ENCODE results near the gene MARK2.

DNA sequence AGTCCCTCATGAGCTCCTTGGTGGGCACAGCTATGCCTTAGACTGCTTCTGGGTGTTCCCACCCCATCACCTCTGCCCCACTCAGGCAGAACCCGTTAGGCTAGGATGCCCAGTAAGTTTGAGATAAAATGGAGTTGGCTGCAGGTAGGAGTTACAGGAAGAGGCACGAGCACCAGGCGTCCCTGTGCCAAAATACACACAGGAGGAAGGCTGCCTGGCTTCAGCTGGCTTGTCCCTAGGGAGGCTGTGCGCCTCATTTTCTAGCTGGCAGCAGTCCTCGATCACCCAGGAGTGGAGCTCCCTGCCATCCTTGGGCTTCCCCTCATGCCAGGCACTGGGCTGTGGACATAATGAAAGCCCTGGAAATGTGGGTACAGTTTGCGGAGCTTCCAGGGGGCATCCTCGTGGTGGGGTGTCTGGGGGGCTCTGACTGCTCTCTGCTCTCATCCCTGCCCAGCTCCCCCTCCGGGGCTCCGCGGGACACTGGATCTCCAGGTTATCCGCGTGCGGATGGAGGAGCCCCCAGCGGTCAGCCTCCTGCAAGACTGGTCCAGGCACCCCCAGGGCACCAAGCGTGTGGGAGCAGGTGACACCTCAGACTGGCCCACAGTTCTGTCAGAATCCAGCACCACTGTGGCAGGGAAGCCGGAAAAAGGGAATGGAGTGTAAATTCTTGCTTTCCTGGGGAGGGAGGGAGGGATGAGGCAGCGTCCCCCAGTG is 12.3 kb upstream of the MARK2 start:
- TF ChIP-seq EP300 (IDR thresholded peaks at IDR 0.05; ENCODE audit: borderline replicate concordance) (no peak), RAD21 (IDR thresholded peaks at IDR 0.05; ENCODE audit: low read depth) (no peak), TEAD4 (IDR thresholded peaks at IDR 0.05) (no peak), YY1 (IDR thresholded peaks at IDR 0.05; ENCODE audit: low read depth) (no peak), ZBTB7A (IDR thresholded peaks at IDR 0.05; ENCODE audit: low read depth) (no peak), TAF1 (IDR thresholded peaks at IDR 0.05; ENCODE audit: low read depth) (no peak), CEBPB (IDR thresholded peaks at IDR 0.05) (no peak), NFIC (IDR thresholded peaks at IDR 0.05) (no peak)
- TF ChIP-seq, protein P1, sequence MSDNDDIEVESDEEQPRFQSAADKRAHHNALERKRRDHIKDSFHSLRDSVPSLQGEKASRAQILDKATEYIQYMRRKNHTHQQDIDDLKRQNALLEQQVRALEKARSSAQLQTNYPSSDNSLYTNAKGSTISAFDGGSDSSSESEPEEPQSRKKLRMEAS (IDR thresholded peaks at IDR 0.05): no peak
- TF ChIP-seq, protein P2, sequence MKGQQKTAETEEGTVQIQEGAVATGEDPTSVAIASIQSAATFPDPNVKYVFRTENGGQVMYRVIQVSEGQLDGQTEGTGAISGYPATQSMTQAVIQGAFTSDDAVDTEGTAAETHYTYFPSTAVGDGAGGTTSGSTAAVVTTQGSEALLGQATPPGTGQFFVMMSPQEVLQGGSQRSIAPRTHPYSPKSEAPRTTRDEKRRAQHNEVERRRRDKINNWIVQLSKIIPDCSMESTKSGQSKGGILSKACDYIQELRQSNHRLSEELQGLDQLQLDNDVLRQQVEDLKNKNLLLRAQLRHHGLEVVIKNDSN (IDR thresholded peaks at IDR 0.05): no peak
- TF ChIP-seq, protein P3, sequence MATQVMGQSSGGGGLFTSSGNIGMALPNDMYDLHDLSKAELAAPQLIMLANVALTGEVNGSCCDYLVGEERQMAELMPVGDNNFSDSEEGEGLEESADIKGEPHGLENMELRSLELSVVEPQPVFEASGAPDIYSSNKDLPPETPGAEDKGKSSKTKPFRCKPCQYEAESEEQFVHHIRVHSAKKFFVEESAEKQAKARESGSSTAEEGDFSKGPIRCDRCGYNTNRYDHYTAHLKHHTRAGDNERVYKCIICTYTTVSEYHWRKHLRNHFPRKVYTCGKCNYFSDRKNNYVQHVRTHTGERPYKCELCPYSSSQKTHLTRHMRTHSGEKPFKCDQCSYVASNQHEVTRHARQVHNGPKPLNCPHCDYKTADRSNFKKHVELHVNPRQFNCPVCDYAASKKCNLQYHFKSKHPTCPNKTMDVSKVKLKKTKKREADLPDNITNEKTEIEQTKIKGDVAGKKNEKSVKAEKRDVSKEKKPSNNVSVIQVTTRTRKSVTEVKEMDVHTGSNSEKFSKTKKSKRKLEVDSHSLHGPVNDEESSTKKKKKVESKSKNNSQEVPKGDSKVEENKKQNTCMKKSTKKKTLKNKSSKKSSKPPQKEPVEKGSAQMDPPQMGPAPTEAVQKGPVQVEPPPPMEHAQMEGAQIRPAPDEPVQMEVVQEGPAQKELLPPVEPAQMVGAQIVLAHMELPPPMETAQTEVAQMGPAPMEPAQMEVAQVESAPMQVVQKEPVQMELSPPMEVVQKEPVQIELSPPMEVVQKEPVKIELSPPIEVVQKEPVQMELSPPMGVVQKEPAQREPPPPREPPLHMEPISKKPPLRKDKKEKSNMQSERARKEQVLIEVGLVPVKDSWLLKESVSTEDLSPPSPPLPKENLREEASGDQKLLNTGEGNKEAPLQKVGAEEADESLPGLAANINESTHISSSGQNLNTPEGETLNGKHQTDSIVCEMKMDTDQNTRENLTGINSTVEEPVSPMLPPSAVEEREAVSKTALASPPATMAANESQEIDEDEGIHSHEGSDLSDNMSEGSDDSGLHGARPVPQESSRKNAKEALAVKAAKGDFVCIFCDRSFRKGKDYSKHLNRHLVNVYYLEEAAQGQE (IDR thresholded peaks at IDR 0.05; ENCODE audit: low read depth): no peak

Measured in Ishikawa (cell line).